ENCODE results near the gene FCER1A. TPM values are rescaled to one million over a fixed set of nuclear protein-coding genes. Genes with fewer than 3 reads are reported as not detected.
"Not testable (repeated sequence)": the region's sequence is repeated elsewhere in the genome, so short reads cannot be mapped to it uniquely, and the experiment has no call there.

Gene FCER1A
- total and polyA plus RNA-seq, 4 donors, result 0.05 to 6.3 (median 0.92) TPM; not detected in 1

- H3K4me1 ChIP-seq (ENCODE audit: control insufficient read depth in 5 of 5, insufficient read depth in 5 of 5, low read length in 5 of 5), result no peaks in the 10 kb centered on the region
- no peak overlapping the region for H3K9ac ChIP-seq (ENCODE audit: insufficient read depth in 1 of 2, low read length in 2 of 2)
- H3K36me3 ChIP-seq (ENCODE audit: control insufficient read depth in 4 of 4, insufficient read depth in 4 of 4, low read length in 4 of 4), result no peaks in the 10 kb centered on the region
- no peak for TF ChIP-seq CTCF (IDR thresholded peaks at IDR 0.05; ENCODE audit: control extremely low read depth, extremely low read depth)
- no peak overlapping the region for H3K27ac ChIP-seq (ENCODE audit: low read depth in 1 of 2, low read length in 1 of 2)
- DNase-seq, result no peak
- no peak for ATAC-seq (ENCODE audit: insufficient read depth, low FRiP score)
- H3K27me3 ChIP-seq (ENCODE audit: control insufficient read depth in 3 of 3, insufficient read depth in 3 of 3, low read length in 2 of 3), result peaks cover 0 to 2% (median 0%) of the 10 kb centered on the region in 3 donors
- no peak overlapping the region for H3K4me3 ChIP-seq
- 69 to 75% methylated on average over 1 of the region's 1 CpG for WGBS, 2 donors
- H3K9me3 ChIP-seq (ENCODE audit: control insufficient read depth in 4 of 4, insufficient read depth in 3 of 4, low read length in 3 of 4), result no peaks in the 10 kb centered on the region
Measured at GRCh38 chr1:159339536-159339935, 37.4 kb downstream of the FCER1A start.

GRCh38 chr1:159341736-159342135 is 39.6 kb downstream of the FCER1A start:
- DNase-seq, result no peak
- WGBS, 2 donors, result 52 to 70% methylated on average over 2 of the region's 2 CpGs
- no peak for ATAC-seq (ENCODE audit: insufficient read depth, low FRiP score)
- no peaks in the 10 kb centered on the region for H3K9me3 ChIP-seq (ENCODE audit: control insufficient read depth in 4 of 4, insufficient read depth in 3 of 4, low read length in 3 of 4)
- no peaks in the 10 kb centered on the region for H3K36me3 ChIP-seq (ENCODE audit: control insufficient read depth in 4 of 4, insufficient read depth in 4 of 4, low read length in 4 of 4)
- no peak overlapping the region for H3K9ac ChIP-seq (ENCODE audit: insufficient read depth in 1 of 2, low read length in 2 of 2)
- TF ChIP-seq CTCF (IDR thresholded peaks at IDR 0.05; ENCODE audit: control extremely low read depth, extremely low read depth), result no peak
- H3K27me3 ChIP-seq (ENCODE audit: control insufficient read depth in 3 of 3, insufficient read depth in 3 of 3, low read length in 2 of 3), result peaks cover 0 to 2% (median 0%) of the 10 kb centered on the region in 3 donors
- H3K4me3 ChIP-seq, result no peak overlapping the region
- H3K4me1 ChIP-seq (ENCODE audit: control insufficient read depth in 5 of 5, insufficient read depth in 5 of 5, low read length in 5 of 5), result no peaks in the 10 kb centered on the region
- H3K27ac ChIP-seq (ENCODE audit: low read depth in 1 of 2, low read length in 1 of 2), result no peak overlapping the region

GRCh38 chr1:159342761-159343425 is 40.8 kb downstream of the FCER1A start:
- no peak overlapping the region for H3K9ac ChIP-seq (ENCODE audit: insufficient read depth in 1 of 2, low read length in 2 of 2)
- 67% methylated on average over 4 of the region's 4 CpGs for whole genome bisulfite sequencing, 2 donors
- H3K27ac ChIP-seq (ENCODE audit: low read depth in 1 of 2, low read length in 1 of 2), result no peak overlapping the region
- ATAC-seq (ENCODE audit: insufficient read depth, low FRiP score) (no peak), DNase-seq (no peak)
- no peak overlapping the region for H3K4me3 ChIP-seq
- H3K4me1 ChIP-seq (ENCODE audit: control insufficient read depth in 5 of 5, insufficient read depth in 5 of 5, low read length in 5 of 5), result no peaks in the 10 kb centered on the region
- no peaks in the 10 kb centered on the region for H3K36me3 ChIP-seq (ENCODE audit: control insufficient read depth in 4 of 4, insufficient read depth in 4 of 4, low read length in 4 of 4)
- H3K27me3 ChIP-seq (ENCODE audit: control insufficient read depth in 3 of 3, insufficient read depth in 3 of 3, low read length in 2 of 3), result peaks cover 0 to 2% (median 0%) of the 10 kb centered on the region in 3 donors
- H3K9me3 ChIP-seq (ENCODE audit: control insufficient read depth in 4 of 4, insufficient read depth in 3 of 4, low read length in 3 of 4), result no peaks in the 10 kb centered on the region
- TF ChIP-seq CTCF (IDR thresholded peaks at IDR 0.05; ENCODE audit: control extremely low read depth, extremely low read depth), result no peak

GRCh38 chr1:159349374-159349773 is 47.2 kb downstream of the FCER1A start:
- not testable (repeated sequence) for H3K36me3 ChIP-seq (ENCODE audit: control insufficient read depth in 4 of 4, insufficient read depth in 4 of 4, low read length in 4 of 4); DNase-seq; H3K9ac ChIP-seq (ENCODE audit: insufficient read depth in 1 of 2, low read length in 2 of 2); H3K27ac ChIP-seq (ENCODE audit: low read depth in 1 of 2, low read length in 1 of 2); H3K27me3 ChIP-seq (ENCODE audit: control insufficient read depth in 3 of 3, insufficient read depth in 3 of 3, low read length in 2 of 3); H3K4me1 ChIP-seq (ENCODE audit: control insufficient read depth in 5 of 5, insufficient read depth in 5 of 5, low read length in 5 of 5); ATAC-seq (ENCODE audit: insufficient read depth, low FRiP score); H3K9me3 ChIP-seq (ENCODE audit: control insufficient read depth in 4 of 4, insufficient read depth in 3 of 4, low read length in 3 of 4); H3K4me3 ChIP-seq
- 81 to 88% methylated on average over 3 of the region's 3 CpGs for WGBS, 2 donors

Data from lung (tissue), 12 donors.